ENCODE results near the gene CIROP.

CIROP gene

GRCh38 chr14:23051141-23052057, 53.4 kb downstream of the CIROP start:
- DNase-seq (ENCODE audit: low read depth): no peak

All from activated T-helper 9 cell treated with anti-CD3 and anti-CD28 coated beads, Interleukin-2, amount 50 U/mL, for 16 hours (primary cell).